Measurements from ENCODE around the gene CD44. TPM values are rescaled to one million over a fixed set of nuclear protein-coding genes. Genes with fewer than 3 reads are reported as not detected.
"Not testable (repeated sequence)": the region's sequence is repeated elsewhere in the genome, so short reads cannot be mapped to it uniquely, and the experiment has no call there.

CD44 gene
- total and polyA plus RNA-seq, 12 donors, result 7.0 to 104 (median 25.2) TPM

- Histone ChIP-seq H3K4me3 (no peak overlapping the region), H3K27me3 (no peaks in the 10 kb centered on the region), H3K4me1 (peaks cover 4 to 43% (median 17%) of the 10 kb centered on the region in 9 donors), H3K27ac (peak overlapping the region in 5 of 10 donors; percentile 2 to 85 (median 65)), H3K36me3 (no peaks in the 10 kb centered on the region), H3K9me3 (no peaks in the 10 kb centered on the region)
- WGBS, 2 donors, result 94 to 95% methylated on average over 2 of the region's 2 CpGs
- TF ChIP-seq CTCF (IDR thresholded peaks at IDR 0.05), result no peak
- intact Hi-C loops (cut with DNase I), result no loop called here
- DNase-seq (no peak), ATAC-seq (no peak)
Measured at GRCh38 chr11:35104655-35105054, 34.3 kb upstream of the CD44 start.

- no peak overlapping the region for H3K4me3 ChIP-seq
- H3K27me3 ChIP-seq, result no peaks in the 10 kb centered on the region
- H3K4me1 ChIP-seq, result peaks cover 0 to 37% (median 11%) of the 10 kb centered on the region in 9 donors
- H3K36me3 ChIP-seq, result no peaks in the 10 kb centered on the region
- intact Hi-C loops (cut with DNase I), result no loop called here
- TF ChIP-seq CTCF (IDR thresholded peaks at IDR 0.05), result no peak
- DNase-seq (peak; percentile 33 to 65), ATAC-seq (peak; percentile 67 to 97 (median 89))
- peak overlapping the region in 8 of 10 donors; percentile 17 to 85 (median 55) for H3K27ac ChIP-seq
- H3K9me3 ChIP-seq, result no peaks in the 10 kb centered on the region
Measured at GRCh38 chr11:35105319-35106079, 33.5 kb upstream of the CD44 start.

GRCh38 chr11:35106595-35106994 lies 32.4 kb upstream of the CD44 start:
- Histone ChIP-seq H3K27me3 (no peaks in the 10 kb centered on the region), H3K4me3 (no peak overlapping the region), H3K27ac (no peak overlapping the region), H3K36me3 (no peaks in the 10 kb centered on the region), H3K9me3 (no peaks in the 10 kb centered on the region), H3K4me1 (peaks cover 0 to 43% (median 16%) of the 10 kb centered on the region in 9 donors)
- WGBS, 2 donors, result 68 to 74% methylated on average over 2 of the region's 2 CpGs
- intact Hi-C loops (cut with DNase I), result no loop called here
- DNase-seq, result no peak
- TF ChIP-seq CTCF (IDR thresholded peaks at IDR 0.05), result no peak
- ATAC-seq, result no peak

GRCh38 chr11:35107861-35108260 lies 31.1 kb upstream of the CD44 start:
- intact Hi-C loops (cut with DNase I), result no loop called here
- Histone ChIP-seq H3K9me3 (no peaks in the 10 kb centered on the region), H3K4me1 (peaks cover 0 to 47% (median 19%) of the 10 kb centered on the region in 9 donors), H3K4me3 (no peak overlapping the region), H3K27ac (no peak overlapping the region), H3K27me3 (no peaks in the 10 kb centered on the region), H3K36me3 (no peaks in the 10 kb centered on the region)
- 47 to 50% methylated on average over 2 of the region's 2 CpGs for WGBS, 2 donors
- no peak for TF ChIP-seq CTCF (IDR thresholded peaks at IDR 0.05)
- DNase-seq, result no peak
- no peak for ATAC-seq

- H3K9me3 ChIP-seq; H3K27ac ChIP-seq; H3K4me3 ChIP-seq; ATAC-seq; H3K36me3 ChIP-seq; H3K27me3 ChIP-seq; DNase-seq; intact Hi-C loops (cut with DNase I): not testable (repeated sequence)
- 77 to 84% methylated on average over 1 of the region's 1 CpG for WGBS, 2 donors
- H3K4me1 ChIP-seq, result peaks cover 0 to 47% (median 19%) of the 10 kb centered on the region in 9 donors
Measured at GRCh38 chr11:35108336-35108735, 30.6 kb upstream of the CD44 start.
